CD14-positive monocyte (primary cell): ENCODE data around the gene SLMAP. TPM values are rescaled to one million over a fixed set of nuclear protein-coding genes. Genes with fewer than 3 reads are reported as not detected.

Experiments
- DNase-seq, 3 donors: peaks; one replicate each; pipeline ENCODE4 v3.0.0-alpha.2; 2011 to 2022
- H2AFZ ChIP-seq: 2 replicates; pipeline ENCODE4 v1.6.0; 2012; ENCODE audit warnings: mild to moderate bottlenecking, low read depth, low read length, inconsistent platforms; ENCODE audit not compliant: insufficient read depth, poor library complexity, severe bottlenecking
- H3K27ac ChIP-seq, 2 donors: 1 replicate in 1 of 2; 2 replicates in 1 of 2; pipeline ENCODE4 v1.5.1; 2012 to 2013; ENCODE audit warnings: low read length in 2 of 2, control low read depth in 1 of 2, inconsistent platforms in 1 of 2, low read depth in 1 of 2, mild to moderate bottlenecking in 1 of 2
- H3K27me3 ChIP-seq, 2 donors: one replicate each; pipeline versions ENCODE4 v1.6.0 to v1.6.1; 2011 to 2013; ENCODE audit warnings: low read length in 2 of 2; ENCODE audit not compliant: control insufficient read depth in 2 of 2, insufficient read depth in 2 of 2
- H3K36me3 ChIP-seq, 2 donors: replicated peaks in 1 of 2; 1 replicate in 1 of 2; 2 replicates in 1 of 2; pipeline versions ENCODE4 v1.5.1 to v1.6.1; 2012 to 2013; ENCODE audit warnings: low read length in 2 of 2, control low read depth in 1 of 2, inconsistent platforms in 1 of 2, mild to moderate bottlenecking in 1 of 2; ENCODE audit not compliant: insufficient read depth in 2 of 2, control insufficient read depth in 1 of 2
- H3K4me1 ChIP-seq, 2 donors: 1 replicate in 1 of 2; 2 replicates in 1 of 2; pipeline versions ENCODE4 v1.5.1 to v1.6.1; 2012 to 2013; ENCODE audit warnings: low read length in 2 of 2, control low read depth in 1 of 2, inconsistent platforms in 1 of 2, mild to moderate bottlenecking in 1 of 2, moderate library complexity in 1 of 2; ENCODE audit not compliant: insufficient read depth in 2 of 2, control insufficient read depth in 1 of 2
- H3K4me2 ChIP-seq: replicated peaks from 2 replicates; pipeline ENCODE3; 2012; ENCODE audit warnings: low read length, moderate library complexity, mild to moderate bottlenecking; ENCODE audit not compliant: poor library complexity, severe bottlenecking; ENCODE audit errors: extremely low read depth
- H3K4me3 ChIP-seq, 3 experiments: fragments of 200-600 bp in 1 of 3; sonication (generic) in 1 of 3; replicated peaks in 1 of 3; 1 replicate in 2 of 3; 2 replicates in 1 of 3; pipeline ENCODE4 v1.5.1; 2011 to 2013; ENCODE audit warnings: low read length in 3 of 3, mild to moderate bottlenecking in 3 of 3, control low read depth in 2 of 3, low read depth in 2 of 3, inconsistent platforms in 1 of 3, moderate library complexity in 1 of 3
- H3K79me2 ChIP-seq: 2 replicates; pipeline ENCODE4 v1.6.0; 2012; ENCODE audit warnings: mild to moderate bottlenecking, control low read depth, inconsistent platforms, low read length, moderate library complexity; ENCODE audit not compliant: insufficient read depth
- H3K9ac ChIP-seq: 2 replicates; pipeline ENCODE4 v1.6.0; 2017; ENCODE audit warnings: low read length, mild to moderate bottlenecking; ENCODE audit not compliant: insufficient read depth, poor library complexity, severe bottlenecking
- H3K9me3 ChIP-seq, 2 donors: replicated peaks in 1 of 2; 1 replicate in 1 of 2; 2 replicates in 1 of 2; pipeline versions ENCODE4 v1.5.1 to v1.6.1; 2012 to 2013; ENCODE audit warnings: low read length in 2 of 2, control low read depth in 1 of 2; ENCODE audit not compliant: control insufficient read depth in 1 of 2, insufficient read depth in 1 of 2
- H4K20me1 ChIP-seq: 2 replicates; pipeline ENCODE4 v1.6.0; 2012; ENCODE audit warnings: mild to moderate bottlenecking, low read length, control low read depth, moderate library complexity; ENCODE audit not compliant: insufficient read depth
- H3K27ac Mint-ChIP-seq, 7 donors: one replicate each; pipeline ENCODE4 v1.8.0; 2020; ENCODE audit warnings: mild to moderate bottlenecking in 7 of 7, mixed read lengths in 7 of 7, moderate library complexity in 6 of 7, inconsistent platforms in 2 of 7
- H3K27me3 Mint-ChIP-seq, 3 donors: one replicate each; pipeline ENCODE4 v1.8.0; 2021 to 2022; ENCODE audit warnings: low read depth in 3 of 3, mild to moderate bottlenecking in 3 of 3, mixed read lengths in 3 of 3, moderate library complexity in 3 of 3, inconsistent platforms in 1 of 3
- H3K36me3 Mint-ChIP-seq, 2 donors: one replicate each; pipeline ENCODE4 v1.8.0; 2020; ENCODE audit warnings: mixed read lengths in 2 of 2, inconsistent platforms in 1 of 2, mild to moderate bottlenecking in 1 of 2
- H3K4me1 Mint-ChIP-seq: one replicate; pipeline ENCODE4 v1.8.0; 2020; ENCODE audit warnings: mild to moderate bottlenecking, mixed read lengths
- H3K4me3 Mint-ChIP-seq, 2 donors: one replicate each; pipeline ENCODE4 v1.8.0; 2020; ENCODE audit warnings: mild to moderate bottlenecking in 2 of 2, mixed read lengths in 2 of 2, moderate library complexity in 1 of 2
- H3K9me3 Mint-ChIP-seq, 7 donors: one replicate each; pipeline ENCODE4 v1.8.0; 2020 to 2022; ENCODE audit warnings: mixed read lengths in 7 of 7, mild to moderate bottlenecking in 6 of 7, moderate library complexity in 6 of 7, inconsistent platforms in 2 of 7
- CTCF ChIP-seq: fragments of 200-600 bp; IDR thresholded peaks from one replicate; pipeline ENCODE4 v1.8.0; 2022; ENCODE audit warnings: antibody characterized with exemption, mild to moderate bottlenecking
- WGBS: methylation state at CpG from one replicate; pipeline ENCODE4 v1.1.5; 2013; ENCODE audit warnings: missing lambda C conversion rate; ENCODE audit not compliant: insufficient coverage; 5-methylcytosine and 5-hydroxymethylcytosine counted together
- intact Hi-C, 2 donors: fragments of 100-400 bp; cut with micrococcal nuclease; formaldehyde crosslinking; loops; one replicate each; pipeline versions ENCODE4 v1.15.0 to v1.15.1; 2023
- polyA plus RNA-seq, 3 donors: library from polyadenylated mRNA; depleted of rRNA in 1 of 3; unstranded in 2 of 3; stranded (reverse) in 1 of 3; fragments of 300-500 nt in 2 of 3; fragments of >200 nt in 1 of 3; fragmentation: Illumina TruSeq in 2 of 3; gene quantifications; 1 replicate in 2 of 3; 2 replicates in 1 of 3; pipeline ENCODE4 v1.2.3, GENCODE V29; 2012 to 2021

The SLMAP gene
- polyA plus RNA-seq, 3 donors: 12.3 to 17.6 (median 16.1) TPM

- no peak overlapping the region for H3K9ac ChIP-seq
- no peak for TF ChIP-seq CTCF
- H3K79me2 ChIP-seq: no peaks in the 10 kb centered on the region
- no peaks in the 10 kb centered on the region for H3K27me3 ChIP-seq
- H3K27ac ChIP-seq: no peak overlapping the region
- no peak overlapping the region for H3K4me2 ChIP-seq
- no peak overlapping the region for H3K27ac Mint-ChIP-seq
- peaks cover 17 to 56% of the 10 kb centered on the region in 2 donors for H3K36me3 ChIP-seq
- H3K27me3 Mint-ChIP-seq: no peaks in the 10 kb centered on the region
- no peak overlapping the region for H2AFZ ChIP-seq
- no peaks in the 10 kb centered on the region for H4K20me1 ChIP-seq
- intact Hi-C loops: no loop called here
- no peak for DNase-seq
- WGBS: 100% methylated on average over 2 of the region's 3 CpGs
- no peak overlapping the region for H3K4me3 ChIP-seq
- H3K9me3 Mint-ChIP-seq: no peaks in the 10 kb centered on the region
- H3K4me1 Mint-ChIP-seq: no peaks in the 10 kb centered on the region
- H3K4me3 Mint-ChIP-seq: no peak overlapping the region
- no peaks in the 10 kb centered on the region for H3K9me3 ChIP-seq
- H3K4me1 ChIP-seq: no peaks in the 10 kb centered on the region
- H3K36me3 Mint-ChIP-seq: peaks cover 35 to 50% of the 10 kb centered on the region in 2 donors
These were observed 137.6 kb downstream of the SLMAP start for GRCh38 chr3:57893668-57894067.

- intact Hi-C loops: no loop called here
- Mint-ChIP-seq H3K4me1 (no peaks in the 10 kb centered on the region), H3K4me3 (no peak overlapping the region), H3K27ac (no peak overlapping the region), H3K9me3 (no peaks in the 10 kb centered on the region), H3K36me3 (peaks cover 50 to 58% of the 10 kb centered on the region in 2 donors), H3K27me3 (no peaks in the 10 kb centered on the region)
- no peak overlapping the region for H3K4me2 ChIP-seq
- no peaks in the 10 kb centered on the region for H3K9me3 ChIP-seq
- H3K36me3 ChIP-seq: peaks cover 27 to 76% of the 10 kb centered on the region in 2 donors
- no peaks in the 10 kb centered on the region for H3K4me1 ChIP-seq
- H2AFZ ChIP-seq: no peak overlapping the region
- DNase-seq: no peak
- H3K4me3 ChIP-seq: no peak overlapping the region
- no peaks in the 10 kb centered on the region for H4K20me1 ChIP-seq
- WGBS: 100% methylated on average over 1 of the region's 4 CpGs
- no peaks in the 10 kb centered on the region for H3K27me3 ChIP-seq
- no peaks in the 10 kb centered on the region for H3K79me2 ChIP-seq
- H3K27ac ChIP-seq: no peak overlapping the region
- no peak for TF ChIP-seq CTCF
- no peak overlapping the region for H3K9ac ChIP-seq
These were observed 139.9 kb downstream of the SLMAP start for GRCh38 chr3:57896031-57896430.
